Measurements from ENCODE around the gene UGT1A1.

The UGT1A1 gene

GRCh38 chr2:233803292-233803911, 43.3 kb downstream of the UGT1A1 start:
- TF ChIP-seq CTCF (IDR thresholded peaks at IDR 0.05; ENCODE audit: insufficient read depth, missing control alignments), result no peak
- no peak for DNase-seq (ENCODE audit: insufficient read length, low spot score)
- no peak for FAIRE-seq

- FAIRE-seq (no peak), DNase-seq (ENCODE audit: insufficient read length, low spot score) (no peak)
- no peak for TF ChIP-seq CTCF (IDR thresholded peaks at IDR 0.05; ENCODE audit: insufficient read depth, missing control alignments)
Observed at GRCh38 chr2:233803994-233804393, 43.9 kb downstream of the UGT1A1 start.

DNA sequence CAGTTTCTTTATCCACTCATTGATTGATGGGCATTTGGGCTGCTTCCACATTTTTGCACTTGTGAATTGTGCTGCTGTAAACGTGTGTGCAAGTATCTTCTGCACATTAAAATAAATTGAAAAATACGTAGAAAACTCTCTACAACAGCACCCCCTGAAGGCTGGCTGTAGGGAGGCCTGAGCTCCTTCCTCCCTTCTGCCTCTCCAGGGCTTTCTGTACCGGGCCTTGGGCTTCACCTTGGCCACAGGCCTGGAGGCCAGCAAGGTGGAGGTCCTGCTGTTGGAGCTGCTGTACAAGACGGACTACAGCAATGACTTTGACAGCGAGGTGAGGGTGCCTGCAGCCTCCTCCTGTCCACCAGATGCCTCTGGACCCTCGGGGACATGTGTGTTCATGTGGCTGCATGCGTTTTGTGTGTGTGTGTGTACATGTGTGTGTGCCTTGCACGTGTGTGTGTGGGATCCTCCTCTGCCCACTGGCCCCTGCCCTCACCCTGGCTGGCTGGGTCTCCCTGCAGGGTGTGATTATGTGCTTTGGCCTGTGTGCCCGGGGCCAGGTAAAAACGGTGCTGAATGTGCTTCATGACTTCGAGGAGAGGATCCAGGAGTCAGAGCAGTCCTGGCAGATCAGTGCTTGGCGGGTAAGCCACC, 47.3 kb downstream of the UGT1A1 start:
- TF ChIP-seq CTCF (IDR thresholded peaks at IDR 0.05; ENCODE audit: insufficient read depth, missing control alignments), result no peak
- FAIRE-seq (no peak), DNase-seq (ENCODE audit: insufficient read length, low spot score) (no peak)

DNA sequence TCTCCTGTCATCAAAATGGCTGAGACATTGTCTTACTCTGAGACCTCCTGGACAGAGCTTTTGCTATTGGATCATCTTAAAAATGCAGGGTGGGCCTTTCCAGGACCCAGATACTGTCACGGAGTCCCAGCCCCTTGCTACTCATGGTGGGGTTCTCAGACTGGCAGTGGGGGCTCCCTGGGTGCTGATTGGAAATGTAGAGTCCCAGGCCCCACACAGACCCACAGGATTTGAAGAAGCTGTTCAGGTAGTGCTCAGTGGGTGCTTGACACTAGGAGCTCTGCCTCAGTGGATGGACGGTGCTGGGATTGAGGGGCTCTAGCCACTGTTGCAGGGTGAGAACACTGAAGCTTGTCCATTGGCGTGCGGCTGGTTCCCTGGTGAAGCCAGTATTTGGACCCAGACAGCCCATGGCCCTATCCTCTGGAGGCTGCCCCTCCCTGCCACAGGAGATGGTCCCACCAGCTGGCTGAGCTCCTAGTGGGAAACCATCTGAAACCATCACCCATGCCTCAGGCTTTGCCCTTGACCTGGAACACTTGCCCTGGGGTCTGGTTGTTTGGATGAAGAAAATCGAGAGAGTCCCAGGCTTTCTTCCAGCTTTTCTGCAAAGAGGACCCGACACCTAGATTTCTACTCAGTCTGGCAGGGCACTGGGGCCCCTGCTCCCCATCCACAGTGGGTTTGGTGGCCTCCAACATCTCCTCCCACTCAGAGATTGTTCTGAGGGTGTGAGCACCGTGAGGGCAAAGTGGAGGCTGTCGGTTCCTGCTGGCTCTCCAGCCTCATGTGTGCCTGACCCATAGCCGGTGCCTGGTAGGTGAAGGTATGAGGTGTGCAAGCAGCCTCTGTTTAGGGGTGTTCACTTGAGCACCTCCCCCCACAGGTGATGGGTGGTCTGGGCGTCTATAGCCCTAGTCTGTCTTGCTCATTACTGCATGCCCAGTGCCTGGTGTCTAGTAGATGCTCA, 48.2 kb downstream of the UGT1A1 start:
- TF ChIP-seq CTCF (IDR thresholded peaks at IDR 0.05; ENCODE audit: insufficient read depth, missing control alignments), result no peak
- FAIRE-seq, result no peak
- DNase-seq (ENCODE audit: insufficient read length, low spot score), result no peak

DNA sequence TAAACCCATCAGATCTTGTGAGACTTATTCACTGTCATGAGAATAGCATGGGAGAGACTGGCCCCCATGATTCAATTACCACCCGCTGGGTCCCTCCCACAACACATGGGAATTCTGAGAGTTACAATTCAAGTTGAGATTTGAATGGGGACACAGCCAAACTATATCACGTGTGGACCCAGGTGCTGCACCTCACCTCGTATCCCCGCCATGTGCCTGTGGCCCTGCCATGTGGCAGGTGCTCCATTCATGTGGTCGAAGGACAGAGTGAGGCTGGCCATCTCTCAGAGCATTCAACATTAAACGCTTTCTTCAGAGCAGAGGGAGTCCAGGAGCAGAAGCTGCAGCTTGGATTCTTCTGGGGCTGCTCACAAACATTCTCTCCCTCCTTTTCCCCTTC, 50.3 kb downstream of the UGT1A1 start:
- FAIRE-seq, result no peak
- DNase-seq (ENCODE audit: insufficient read length, low spot score), result no peak
- TF ChIP-seq CTCF (IDR thresholded peaks at IDR 0.05; ENCODE audit: insufficient read depth, missing control alignments), result no peak

DNA sequence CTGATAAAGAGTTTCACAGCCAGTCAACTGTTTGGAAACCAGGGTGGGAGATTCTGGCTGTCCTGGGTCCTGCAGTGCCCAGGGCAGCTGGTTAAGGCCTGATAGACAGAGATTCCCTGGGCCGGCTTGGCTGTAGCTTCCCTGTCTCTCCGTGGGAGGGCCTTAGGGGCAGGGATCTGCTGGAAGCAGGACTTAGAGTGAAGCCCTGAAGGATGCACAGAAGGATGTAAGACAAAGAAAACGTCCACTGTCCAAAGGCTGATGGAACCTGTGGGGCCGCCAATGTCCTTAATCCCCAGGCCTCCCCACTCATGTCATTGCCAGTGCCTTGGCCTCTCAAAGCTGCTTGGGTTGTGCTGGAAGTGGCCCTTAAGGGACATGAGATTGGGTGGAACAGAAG, 51.0 kb downstream of the UGT1A1 start:
- TF ChIP-seq CTCF (IDR thresholded peaks at IDR 0.05; ENCODE audit: insufficient read depth, missing control alignments), result no peak
- FAIRE-seq (no peak), DNase-seq (ENCODE audit: insufficient read length, low spot score) (no peak)
